NCI-H345 treated with DMSO at 0.1 percent for 48 hours (cell line): Measurements from ENCODE around the gene ABCD1.
"Not testable (repeated sequence)": the region's sequence is repeated elsewhere in the genome, so short reads cannot be mapped to it uniquely, and the experiment has no call there.

Source experiments
- DNase-seq: peaks from one replicate; lab custom pipeline; 2025; ENCODE audit not compliant: unreplicated experiment; lab: John Stamatoyannopoulos, UW

The ABCD1 gene

DNA sequence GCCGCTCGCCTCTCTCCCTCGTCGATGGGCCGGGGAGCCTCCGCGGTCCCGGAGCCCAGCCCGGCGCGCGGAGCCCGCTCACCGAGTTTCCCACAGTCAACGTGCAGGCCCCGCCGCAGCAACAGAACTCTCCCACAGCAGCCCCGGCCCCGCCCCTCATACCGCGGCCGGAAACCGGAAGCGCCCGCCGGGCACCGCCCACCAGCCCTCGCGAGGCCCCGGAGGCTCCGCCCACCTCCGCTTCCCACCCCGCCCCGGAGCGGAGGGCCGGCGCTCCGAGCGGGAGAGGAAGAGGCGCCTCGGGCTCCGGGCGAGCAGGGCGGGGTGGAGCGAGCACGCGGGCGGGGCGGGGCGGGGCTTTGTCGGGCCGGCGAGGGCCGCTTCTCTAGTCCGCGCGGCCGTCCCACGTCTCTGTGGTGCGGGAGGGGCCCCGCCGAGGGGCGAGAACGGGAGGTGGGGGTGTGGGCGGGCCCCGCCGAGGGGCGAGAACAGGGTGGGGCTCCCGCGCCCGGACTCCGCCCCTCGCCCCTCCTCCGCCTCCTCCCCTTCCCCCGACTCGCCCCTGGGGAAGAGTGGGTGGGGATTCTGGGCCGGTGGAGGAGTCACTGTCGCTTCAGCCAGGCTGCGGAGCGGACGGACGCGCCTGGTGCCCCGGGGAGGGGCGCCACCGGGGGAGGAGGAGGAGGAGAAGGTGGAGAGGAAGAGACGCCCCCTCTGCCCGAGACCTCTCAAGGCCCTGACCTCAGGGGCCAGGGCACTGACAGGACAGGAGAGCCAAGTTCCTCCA lies at the start of gene ABCD1, which contains the start of gene BCAP31:
Gene ABCD1, plus strand, starts transcription at position 605 of the 787 bp plus-strand sequence. CDS start 411 bp downstream, outside the sequence.
Gene BCAP31, minus strand, starts transcription at position 136 of the 787 bp plus-strand sequence. CDS start 1,143 bp downstream, outside the sequence.
- peak; percentile 60 for DNase-seq

DNA sequence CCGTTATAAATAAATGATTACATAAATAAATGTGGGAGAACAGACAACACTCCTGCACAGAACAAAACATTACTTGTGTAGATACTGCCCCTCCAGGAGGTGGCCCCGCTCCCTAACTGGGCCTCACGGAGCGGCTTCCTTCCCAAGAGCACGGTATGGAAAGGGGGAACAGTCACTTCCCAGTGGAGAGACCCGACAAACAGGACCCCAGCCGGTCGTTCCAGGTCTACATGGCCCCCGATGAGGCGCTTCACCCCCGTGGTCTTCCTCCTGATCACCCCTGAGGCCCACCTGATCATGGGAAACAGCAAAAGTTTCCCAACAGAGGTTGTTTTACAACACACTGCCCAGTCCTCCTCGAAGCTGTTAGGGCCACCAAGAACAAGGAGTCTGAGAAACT lies 43.5 kb upstream of the ABCD1 start:
- no peak for DNase-seq

DNA sequence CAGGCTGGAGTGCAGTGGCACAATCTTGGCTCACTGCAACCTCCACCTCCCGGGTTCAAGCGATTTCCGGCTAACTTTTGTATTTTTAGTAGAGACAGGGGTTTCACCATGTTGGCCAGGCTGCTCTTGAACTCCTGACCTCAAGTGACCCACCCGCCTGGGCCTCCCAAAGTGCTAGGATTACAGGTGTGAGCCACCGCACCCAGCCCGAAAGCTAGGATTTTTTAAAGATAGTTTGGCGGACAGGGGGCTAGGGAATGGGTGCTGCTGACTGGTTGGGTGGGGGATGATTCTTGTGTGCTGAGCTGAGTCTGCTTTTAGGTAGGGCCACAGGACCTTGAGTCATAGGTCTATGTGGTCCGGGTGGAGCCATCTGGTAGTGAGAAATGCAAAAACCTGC lies 41.2 kb upstream of the ABCD1 start:
- not testable (repeated sequence) for DNase-seq

DNA sequence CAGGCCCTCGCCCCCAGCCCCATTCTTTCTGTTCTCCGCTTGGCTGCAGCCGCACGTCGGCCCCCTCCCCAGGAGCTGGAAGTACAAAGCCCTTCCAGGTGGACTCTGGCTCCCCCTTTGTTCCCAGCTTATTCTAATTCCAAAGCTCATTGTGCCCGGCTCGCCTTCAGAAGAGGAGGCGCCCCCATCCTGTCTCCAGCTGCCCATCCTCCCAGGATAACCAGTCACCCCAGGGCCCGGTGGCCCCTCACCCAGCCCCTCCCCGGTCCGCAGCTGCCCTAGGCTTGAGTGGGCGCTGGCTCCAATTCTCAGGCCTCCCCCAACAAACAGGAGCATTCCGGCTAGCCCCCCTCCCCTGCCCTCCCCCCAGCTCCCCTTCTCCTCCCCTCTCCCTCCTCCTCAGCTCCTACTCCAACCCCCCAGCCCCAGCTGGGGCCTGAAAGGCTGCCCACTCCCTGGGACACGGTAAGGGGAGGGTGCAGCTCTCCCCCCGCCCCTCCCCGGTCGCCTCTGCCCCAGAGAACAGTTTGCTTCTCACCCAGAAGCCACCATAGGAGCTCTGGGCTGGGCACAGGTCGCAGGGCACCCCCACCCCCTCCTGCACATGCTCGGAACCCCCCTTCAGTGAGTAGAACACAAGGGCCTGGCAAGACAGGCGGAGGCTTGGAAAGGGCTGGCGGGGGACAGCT lies 40.0 kb upstream of the ABCD1 start:
- DNase-seq, result no peak

DNA sequence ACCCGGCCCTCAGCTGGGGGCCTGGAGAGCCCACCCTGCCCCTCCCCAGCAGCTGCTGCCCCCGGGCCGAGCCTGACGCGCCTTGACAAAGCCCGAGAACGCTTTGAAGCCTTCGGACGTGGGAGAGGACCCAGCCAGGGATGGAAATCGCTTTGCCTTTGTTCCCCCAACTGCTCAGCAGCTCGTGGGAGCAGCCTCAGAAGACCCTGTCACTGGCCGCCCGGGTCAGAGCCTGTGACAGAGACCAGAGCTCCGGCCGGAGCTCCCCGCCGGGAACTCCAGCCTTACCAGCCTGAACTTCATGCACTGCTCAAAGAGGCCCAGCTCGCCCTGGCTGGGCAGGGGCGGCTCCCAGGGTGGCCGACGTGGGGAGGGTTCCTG lies 39.5 kb upstream of the ABCD1 start:
- DNase-seq, result no peak

DNA sequence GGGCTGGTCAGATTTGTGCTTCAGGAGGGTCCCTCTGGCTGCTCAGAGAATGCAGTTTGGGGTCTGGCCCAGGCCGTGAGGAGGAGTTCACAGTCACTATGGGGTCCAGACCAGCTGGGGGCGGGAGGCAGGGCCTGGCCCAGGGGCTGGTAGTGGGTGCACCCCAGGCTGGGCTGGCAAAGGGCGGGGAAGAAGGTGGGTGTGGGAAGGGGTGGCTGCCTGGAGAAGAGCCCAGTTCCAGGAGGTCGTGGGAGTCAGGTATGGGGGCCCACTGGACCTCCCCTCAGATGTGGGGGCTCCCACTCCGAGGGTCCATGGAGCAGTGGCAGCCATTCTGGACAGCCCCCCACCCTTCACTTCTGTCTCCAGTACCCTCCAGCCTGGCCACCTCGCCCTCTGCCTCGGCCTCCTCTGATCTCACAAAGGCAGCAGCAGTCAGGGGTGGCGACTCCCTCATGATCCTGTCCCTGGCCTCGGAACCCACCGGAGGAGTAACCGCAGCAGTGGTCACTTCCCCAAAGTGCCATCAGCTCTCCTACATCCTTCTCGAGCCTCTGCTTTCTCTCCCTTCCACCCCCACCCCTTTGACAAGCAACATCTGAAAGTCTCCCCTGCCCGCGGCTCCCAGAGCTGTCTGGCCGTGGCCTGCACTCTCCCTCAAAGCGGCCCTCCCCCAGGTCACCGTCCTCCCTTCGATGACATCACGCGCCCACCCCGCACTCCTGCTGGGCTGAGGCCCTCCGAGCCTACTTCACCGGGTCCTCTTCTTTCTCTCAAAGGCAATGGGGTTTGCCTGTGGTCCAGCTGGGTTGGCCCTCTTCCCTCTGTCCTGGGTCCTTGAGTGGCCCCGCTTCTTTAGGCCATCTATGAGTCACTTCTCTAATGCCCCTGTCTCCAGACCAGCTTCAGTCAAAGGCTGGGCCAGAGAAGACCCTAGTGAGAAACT lies 38.6 kb upstream of the ABCD1 start:
- DNase-seq, result no peak

DNA sequence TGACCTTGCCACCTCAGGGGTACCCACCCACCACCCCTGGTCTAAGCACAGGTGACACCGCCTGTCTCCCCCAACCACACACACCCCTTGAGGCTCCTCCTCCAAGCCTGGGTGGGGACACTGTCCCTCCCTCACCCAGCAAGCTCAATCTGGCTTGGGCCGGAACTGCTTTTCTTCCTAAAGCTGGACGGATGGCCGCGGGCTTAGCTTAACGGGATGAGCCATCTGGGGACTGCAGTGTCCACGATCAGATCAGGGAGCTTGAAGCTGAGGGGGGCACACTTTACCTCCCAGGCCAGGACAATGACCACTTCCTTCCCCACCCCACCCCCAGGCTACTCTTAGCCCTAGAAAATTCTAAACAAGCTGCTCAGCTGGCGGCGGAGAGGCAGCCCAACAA lies 37.9 kb upstream of the ABCD1 start:
- no peak for DNase-seq

DNA sequence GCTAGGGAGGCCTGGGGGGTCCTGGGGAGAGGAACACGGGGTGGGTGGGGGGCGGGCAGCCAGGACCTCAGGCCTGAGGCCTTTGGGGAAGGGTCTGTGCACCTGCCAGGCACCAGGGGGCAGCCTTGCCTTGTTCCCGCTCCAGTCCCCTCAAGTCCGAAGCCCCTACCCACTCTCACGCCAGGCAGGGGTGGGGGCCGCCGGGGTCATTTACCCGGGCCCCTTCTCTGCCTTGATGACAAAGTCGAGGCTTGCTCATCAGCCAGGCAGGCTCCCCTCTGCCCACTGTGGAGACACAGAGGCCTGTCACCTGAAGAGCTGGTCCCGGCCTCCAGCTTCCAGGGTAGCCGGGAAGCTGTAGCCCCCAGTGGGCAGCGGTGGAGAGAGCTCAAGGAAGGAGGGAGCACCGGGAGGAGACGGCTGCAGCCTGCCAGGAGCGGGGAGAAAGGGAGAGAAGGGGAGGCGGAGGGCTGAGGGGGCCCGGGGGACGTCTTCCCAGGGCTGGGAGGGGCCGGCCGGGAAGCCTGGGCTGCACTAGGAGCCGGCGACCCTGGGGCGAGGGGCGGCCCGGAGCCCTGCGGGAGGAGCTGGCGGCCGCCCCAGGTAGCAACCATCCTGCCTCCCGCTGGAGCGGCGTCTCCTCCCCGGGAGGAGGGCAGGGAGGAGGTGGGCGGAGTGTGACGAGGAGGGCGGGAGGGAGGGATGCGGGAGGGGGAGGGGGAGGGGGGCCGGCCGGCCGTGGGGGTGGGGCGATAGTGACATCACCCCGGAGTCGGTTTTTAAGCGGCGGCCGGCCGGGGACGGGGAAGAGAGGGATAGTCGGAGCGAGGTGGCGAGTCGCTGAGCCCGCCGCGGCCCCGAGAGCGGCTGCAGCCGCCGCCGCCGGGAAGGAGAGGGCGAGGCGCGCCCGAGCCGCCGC lies 37.3 kb upstream of the ABCD1 start, which contains the start of gene SLC6A8:
Gene SLC6A8, plus strand, starts transcription at position 806 of the 919 bp plus-strand sequence. CDS start 649 bp downstream, outside the sequence.
- peak; percentile 23 for DNase-seq

DNA sequence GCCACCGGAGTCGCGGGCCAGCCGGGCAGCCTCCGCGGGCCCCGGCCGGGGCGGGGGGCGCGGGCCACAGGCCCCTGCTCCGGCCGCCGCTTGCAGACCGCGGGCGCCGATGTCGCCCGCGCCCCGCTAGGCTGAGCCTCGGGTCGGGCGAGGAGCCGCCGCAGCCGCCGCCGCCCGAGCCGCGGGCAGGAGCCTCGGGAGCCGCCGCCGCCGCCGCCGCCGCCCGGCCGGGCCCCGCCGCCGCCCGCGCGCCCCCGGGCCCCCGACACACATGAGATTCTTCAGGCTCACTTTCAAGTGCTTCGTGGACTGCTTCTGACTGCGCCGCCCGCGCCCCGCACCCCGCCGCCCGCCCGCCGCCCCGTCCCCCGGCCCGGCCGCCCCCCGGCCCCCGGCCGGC lies 36.6 kb upstream of the ABCD1 start:
- DNase-seq, result no peak

DNA sequence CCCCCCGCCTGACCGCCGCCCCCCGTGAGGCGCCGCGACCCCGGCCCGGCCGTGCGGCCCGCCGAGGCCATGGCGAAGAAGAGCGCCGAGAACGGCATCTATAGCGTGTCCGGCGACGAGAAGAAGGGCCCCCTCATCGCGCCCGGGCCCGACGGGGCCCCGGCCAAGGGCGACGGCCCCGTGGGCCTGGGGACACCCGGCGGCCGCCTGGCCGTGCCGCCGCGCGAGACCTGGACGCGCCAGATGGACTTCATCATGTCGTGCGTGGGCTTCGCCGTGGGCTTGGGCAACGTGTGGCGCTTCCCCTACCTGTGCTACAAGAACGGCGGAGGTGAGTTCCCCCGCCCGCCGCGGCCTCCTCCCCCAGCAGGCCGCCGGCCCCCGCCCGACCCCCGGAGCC lies 36.1 kb upstream of the ABCD1 start:
- no peak for DNase-seq

DNA sequence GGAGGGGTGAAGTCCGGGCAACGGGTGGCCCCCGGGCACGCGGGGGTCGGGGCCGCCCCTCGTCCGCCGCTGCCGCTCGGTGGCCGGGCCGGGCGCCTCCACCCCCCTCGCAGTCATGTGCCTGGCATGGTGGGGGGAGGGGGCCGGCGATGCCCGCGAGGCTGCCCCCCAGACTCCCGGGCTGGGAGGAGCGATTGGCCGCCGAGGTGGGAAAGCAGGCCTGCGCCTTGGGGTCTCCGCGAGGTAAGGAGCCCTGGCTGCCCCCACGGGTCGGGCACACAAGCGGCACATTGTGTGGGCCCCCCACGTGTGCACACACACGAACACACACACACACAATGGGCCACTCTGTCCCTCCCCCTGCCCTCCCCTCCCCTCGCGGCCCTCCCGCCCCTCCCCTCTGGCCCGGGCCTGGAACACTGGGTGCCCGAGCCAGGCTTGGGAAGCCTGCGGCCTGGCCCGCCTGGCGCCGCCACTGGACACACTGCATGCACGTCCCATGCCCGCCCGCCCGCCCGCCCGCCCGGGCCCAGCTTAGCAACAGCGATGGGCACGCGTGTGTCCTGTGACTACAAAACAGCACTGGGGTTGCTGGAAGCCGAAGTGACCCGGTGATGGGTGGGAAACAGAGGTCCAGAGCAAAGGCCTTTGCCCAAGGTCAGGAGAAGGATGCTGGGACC lies 35.6 kb upstream of the ABCD1 start:
- DNase-seq, result no peak

DNA sequence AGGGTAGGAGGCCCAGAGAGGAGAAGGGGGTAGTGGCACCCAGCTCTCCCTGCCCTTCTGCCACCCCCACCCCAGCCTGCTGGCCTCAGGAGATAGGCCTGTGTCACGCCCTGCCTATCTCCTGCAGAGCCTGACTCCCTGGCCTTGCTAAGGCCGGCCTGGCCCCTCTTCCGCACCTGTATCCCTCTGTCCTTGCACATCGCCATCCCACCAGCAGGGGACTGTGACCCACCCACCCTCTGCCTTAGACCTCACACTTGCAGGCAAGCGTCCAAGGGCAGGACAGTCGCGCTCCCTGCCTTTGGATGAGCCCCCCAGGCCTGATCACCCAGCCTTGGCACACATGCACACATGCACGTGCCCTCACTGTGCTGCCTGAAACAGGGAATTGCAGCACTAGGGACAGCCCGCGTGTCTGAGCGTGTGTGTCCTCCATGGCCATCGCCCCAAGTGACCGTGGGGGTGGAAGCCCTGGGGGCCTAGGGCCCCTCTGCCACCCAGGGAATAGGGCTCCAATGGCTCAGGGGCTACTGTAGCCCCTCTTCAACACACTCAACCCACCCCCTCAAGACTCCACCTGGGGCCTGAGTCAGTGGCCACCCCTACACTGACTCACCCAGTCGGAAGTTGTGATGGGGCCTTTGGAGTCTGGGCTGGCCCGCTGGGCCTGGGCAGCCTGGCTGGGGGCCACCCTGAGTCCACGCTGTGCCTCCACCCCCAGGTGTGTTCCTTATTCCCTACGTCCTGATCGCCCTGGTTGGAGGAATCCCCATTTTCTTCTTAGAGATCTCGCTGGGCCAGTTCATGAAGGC lies 34.8 kb upstream of the ABCD1 start:
- no peak for DNase-seq

DNA sequence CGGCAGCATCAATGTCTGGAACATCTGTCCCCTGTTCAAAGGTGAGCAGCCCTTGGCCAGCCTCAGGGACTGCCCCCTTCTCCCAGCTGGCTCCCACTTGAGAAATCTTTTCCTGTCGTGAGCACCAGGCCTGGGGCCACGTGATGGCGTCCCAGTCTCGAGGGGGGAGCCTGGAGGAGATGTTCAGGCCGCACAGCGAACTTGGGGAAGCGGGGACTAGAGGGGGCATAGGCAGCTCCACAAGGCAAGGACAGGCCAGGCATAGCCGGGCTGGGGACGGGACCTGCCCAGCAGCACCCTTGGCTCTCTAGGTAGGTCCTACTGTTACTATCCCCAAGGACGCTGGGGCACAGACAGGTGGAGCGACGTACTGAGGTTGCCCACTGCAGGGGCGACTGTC lies 34.2 kb upstream of the ABCD1 start:
- DNase-seq, result no peak

DNA sequence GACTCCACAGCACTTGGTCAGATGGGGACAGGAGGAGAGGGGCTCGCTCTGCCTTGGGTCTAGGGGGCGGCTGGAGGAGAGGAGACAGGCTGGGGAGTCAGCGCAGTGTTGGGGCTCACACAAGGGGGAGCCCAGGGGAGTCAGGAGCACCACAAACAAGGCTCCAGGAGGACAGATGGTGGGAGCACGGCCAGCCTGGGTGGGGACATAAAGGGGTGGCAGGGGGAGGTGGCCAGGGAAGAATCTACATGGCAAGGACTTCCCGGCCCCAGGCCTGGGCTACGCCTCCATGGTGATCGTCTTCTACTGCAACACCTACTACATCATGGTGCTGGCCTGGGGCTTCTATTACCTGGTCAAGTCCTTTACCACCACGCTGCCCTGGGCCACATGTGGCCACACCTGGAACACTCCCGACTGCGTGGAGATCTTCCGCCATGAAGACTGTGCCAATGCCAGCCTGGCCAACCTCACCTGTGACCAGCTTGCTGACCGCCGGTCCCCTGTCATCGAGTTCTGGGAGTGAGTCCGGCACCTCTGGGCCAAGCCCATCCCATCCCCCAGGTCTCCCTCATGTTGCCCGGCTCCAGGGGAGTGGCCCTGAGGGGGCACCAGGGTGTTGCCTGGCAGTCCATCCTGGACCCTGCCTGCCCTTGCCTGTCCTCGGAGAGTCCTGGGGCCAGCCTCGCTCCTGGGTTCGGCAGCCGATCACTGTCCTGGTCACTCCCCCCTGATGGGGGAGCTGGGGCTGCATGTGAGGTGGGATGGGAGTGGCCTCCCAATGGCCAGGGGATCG lies 33.4 kb upstream of the ABCD1 start:
- DNase-seq, result not testable (repeated sequence)

DNA sequence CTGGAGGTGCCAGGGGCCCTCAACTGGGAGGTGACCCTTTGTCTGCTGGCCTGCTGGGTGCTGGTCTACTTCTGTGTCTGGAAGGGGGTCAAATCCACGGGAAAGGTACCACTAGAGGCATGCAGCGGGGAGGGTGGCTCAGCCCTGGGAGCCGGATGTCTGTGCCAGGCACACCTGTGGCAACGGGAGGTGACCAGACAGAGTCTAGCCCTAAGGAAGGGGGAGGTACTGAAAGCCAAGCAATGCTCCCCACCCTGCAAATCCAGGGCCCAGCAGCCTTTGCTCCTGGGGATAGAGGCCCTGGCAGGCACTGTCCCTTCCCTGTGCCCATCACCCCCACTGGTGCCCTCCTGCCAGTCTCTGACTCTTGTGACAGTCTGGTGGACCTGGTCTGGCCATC lies 32.7 kb upstream of the ABCD1 start:
- DNase-seq, result no peak

DNA sequence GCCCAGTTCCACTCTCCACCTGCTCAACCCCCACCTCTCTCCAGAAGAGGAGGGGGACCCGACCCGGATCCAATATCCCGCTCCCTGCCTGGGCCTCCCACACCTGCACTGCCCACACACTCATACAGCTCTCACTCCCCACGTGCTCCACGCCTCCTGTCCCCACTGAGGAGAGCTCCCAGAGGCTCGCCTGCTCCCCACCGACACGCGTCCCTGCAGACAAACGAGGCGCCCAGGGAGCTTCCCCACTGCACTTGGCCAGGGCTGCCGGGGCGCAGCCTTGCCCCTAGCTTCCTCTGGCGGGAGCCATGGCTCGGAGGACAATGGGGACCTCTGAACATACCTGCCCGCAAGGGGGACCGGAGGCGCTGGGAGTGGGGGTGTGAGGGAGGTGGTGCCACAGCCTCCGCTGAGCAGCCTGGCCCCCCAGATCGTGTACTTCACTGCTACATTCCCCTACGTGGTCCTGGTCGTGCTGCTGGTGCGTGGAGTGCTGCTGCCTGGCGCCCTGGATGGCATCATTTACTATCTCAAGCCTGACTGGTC lies 32.0 kb upstream of the ABCD1 start:
- no peak for DNase-seq

DNA sequence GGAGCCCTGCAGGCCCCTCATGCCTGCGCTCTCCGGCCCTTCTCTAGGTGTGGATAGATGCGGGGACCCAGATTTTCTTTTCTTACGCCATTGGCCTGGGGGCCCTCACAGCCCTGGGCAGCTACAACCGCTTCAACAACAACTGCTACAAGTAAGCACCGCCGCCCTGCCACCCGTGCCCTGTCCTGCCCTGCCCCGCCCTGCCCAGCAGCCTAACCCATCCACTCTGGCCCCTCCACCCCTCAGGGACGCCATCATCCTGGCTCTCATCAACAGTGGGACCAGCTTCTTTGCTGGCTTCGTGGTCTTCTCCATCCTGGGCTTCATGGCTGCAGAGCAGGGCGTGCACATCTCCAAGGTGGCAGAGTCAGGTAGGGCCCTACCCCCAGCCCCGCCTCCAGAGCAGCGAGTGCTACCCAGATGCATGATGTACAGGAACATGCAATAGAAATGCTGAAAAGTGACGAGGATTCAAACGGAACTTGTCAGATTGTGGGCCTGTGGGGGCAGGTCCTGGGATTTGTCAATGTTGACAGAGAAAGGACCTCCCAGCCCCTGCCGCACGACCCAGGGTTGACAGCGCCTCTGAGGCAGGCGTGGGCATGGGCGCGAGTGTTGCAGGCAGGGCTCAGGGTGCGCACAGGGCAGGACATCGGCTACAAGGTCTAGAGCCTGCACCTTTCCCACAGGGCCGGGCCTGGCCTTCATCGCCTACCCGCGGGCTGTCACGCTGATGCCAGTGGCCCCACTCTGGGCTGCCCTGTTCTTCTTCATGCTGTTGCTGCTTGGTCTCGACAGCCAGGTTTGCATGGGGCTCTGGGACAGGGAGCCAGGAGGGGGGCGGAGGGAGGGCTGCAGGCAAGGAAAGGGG lies 31.2 kb upstream of the ABCD1 start:
- no peak for DNase-seq
